Lower leg skin (tissue), 3 donors: ENCODE measurements around the gene FAM193A.

Source experiments
- CTCF ChIP-seq, 3 donors: fragments of 450-650 bp; IDR thresholded peaks; one replicate each; pipeline ENCODE4 v1.5.1; 2016; ENCODE audit warnings: antibody characterized with exemption in 3 of 3, mild to moderate bottlenecking in 3 of 3, moderate library complexity in 2 of 3
- POLR2A ChIP-seq, 2 donors: fragments of 450-650 bp; IDR thresholded peaks; one replicate each; pipeline ENCODE4 v1.6.1; 2016 to 2017; ENCODE audit warnings: antibody characterized with exemption in 2 of 2, mild to moderate bottlenecking in 1 of 2, moderate library complexity in 1 of 2

- no peak for TF ChIP-seq CTCF (IDR thresholded peaks at IDR 0.05)
- TF ChIP-seq POLR2A (IDR thresholded peaks at IDR 0.05): no peak
Measured at GRCh38 chr4:2771264-2771663, 234.8 kb downstream of the FAM193A start.
